Endothelial cell of umbilical vein (primary cell): ENCODE data around the gene NUTM2A. TPM values are rescaled to one million over a fixed set of nuclear protein-coding genes. Genes with fewer than 3 reads are reported as not detected.
"Not testable (repeated sequence)": the region's sequence is repeated elsewhere in the genome, so short reads cannot be mapped to it uniquely, and the experiment has no call there.

Source experiments
- BruUV-seq: library from RNA; stranded (reverse); fragments of 400-500 nt; replicated peaks from 2 replicates; lab custom pipeline; 2021; lab: Mats Ljungman, UMichigan
- CTCF ChIA-PET: fragments of 300-600, 350-600 bp; sonication (Branson Sonifier 250); formaldehyde crosslinking; loops from one replicate; lab custom pipeline; 2021; ENCODE audit warnings: antibody characterized with exemption, inconsistent platforms; lab: Charles Lee
- POLR2A ChIA-PET: fragments of 300-600, 350-600 bp; sonication (Branson Sonifier 250); formaldehyde crosslinking; loops from one replicate; lab custom pipeline; 2021; ENCODE audit warnings: antibody characterized with exemption, inconsistent platforms; lab: Charles Lee
- DNase-seq: peaks from one replicate; pipeline ENCODE4 v3.0.0-alpha.2; 2011; ENCODE audit warnings: low read depth, low spot score
- FAIRE-seq: peaks from 2 replicates; lab custom pipeline; 2011; peaks lifted over from hg19 to GRCh38; lab: Jason Lieb, UNC
- H2AFZ ChIP-seq: 2 replicates; pipeline ENCODE4 v1.6.0; 2012; ENCODE audit warnings: low read depth, low read length, control low read depth, inconsistent platforms
- H3K27ac ChIP-seq: 2 replicates; pipeline ENCODE4 v1.5.1; 2011; ENCODE audit warnings: low read depth, mild to moderate bottlenecking, control low read depth, low read length, moderate library complexity; ENCODE audit not compliant: insufficient read depth
- H3K27me3 ChIP-seq, 2 experiments: 2 replicates each; pipeline versions ENCODE4 v1.6.0 to v1.6.1; 2011; ENCODE audit warnings: low read length in 2 of 2, mixed read lengths in 1 of 2; ENCODE audit not compliant: control insufficient read depth in 2 of 2, insufficient read depth in 2 of 2
- H3K36me3 ChIP-seq, 2 experiments: 2 replicates in 1 of 2; 3 replicates in 1 of 2; pipeline ENCODE4 v1.5.1; 2011; ENCODE audit warnings: low read length in 2 of 2, mild to moderate bottlenecking in 1 of 2, moderate library complexity in 1 of 2; ENCODE audit not compliant: control insufficient read depth in 2 of 2, insufficient read depth in 2 of 2; ENCODE audit errors: extremely low read depth in 1 of 2
- H3K4me1 ChIP-seq: 3 replicates; pipeline ENCODE4 v1.5.1; 2011; ENCODE audit warnings: mild to moderate bottlenecking, low read length; ENCODE audit not compliant: control insufficient read depth, insufficient read depth; ENCODE audit errors: extremely low read depth
- H3K4me2 ChIP-seq: 2 replicates; pipeline ENCODE4 v1.6.1; 2011; ENCODE audit warnings: low read length, control low read depth, mixed read lengths; ENCODE audit not compliant: insufficient read depth
- H3K4me3 ChIP-seq, 3 experiments: fragments of 200-600 bp in 1 of 3; sonication (generic), shearing (Covaris generic) in 1 of 3; replicated peaks in 1 of 3; 2 replicates each; pipeline ENCODE4 v1.5.1; 2011 to 2016; ENCODE audit warnings: control low read depth in 3 of 3, low read length in 3 of 3, mild to moderate bottlenecking in 2 of 3, inconsistent platforms in 1 of 3, low read depth in 1 of 3, moderate library complexity in 1 of 3; ENCODE audit not compliant: insufficient read depth in 1 of 3
- H3K79me2 ChIP-seq: 2 replicates; pipeline ENCODE4 v1.6.0; 2012; ENCODE audit warnings: low read length, inconsistent platforms; ENCODE audit not compliant: control insufficient read depth, insufficient read depth
- H3K9ac ChIP-seq: replicated peaks from 2 replicates; pipeline ENCODE3; 2011; ENCODE audit warnings: low read length, control low read depth; ENCODE audit not compliant: insufficient read depth; ENCODE audit errors: extremely low read depth
- H3K9me1 ChIP-seq: replicated peaks from 3 replicates; pipeline ENCODE4 v1.6.0; 2011; ENCODE audit warnings: mild to moderate bottlenecking, low read length; ENCODE audit not compliant: control insufficient read depth, insufficient read depth; ENCODE audit errors: extremely low read depth
- H3K9me3 ChIP-seq: replicated peaks from 2 replicates; pipeline ENCODE4 v1.5.1; 2012; ENCODE audit warnings: low read length, inconsistent platforms; ENCODE audit not compliant: control insufficient read depth, insufficient read depth
- H4K20me1 ChIP-seq: replicated peaks from 2 replicates; pipeline ENCODE3; 2011; ENCODE audit warnings: mild to moderate bottlenecking, low read length; ENCODE audit not compliant: control insufficient read depth, insufficient read depth; ENCODE audit errors: extremely low read depth
- dilution Hi-C: fragments of 300-500 bp; cut with MboI; formaldehyde crosslinking; loops from one replicate; pipeline ENCODE4 v1.15.0; 2019; ENCODE audit warnings: low sequenced_read_pairs; ENCODE audit not compliant: extremely low pct_ligation_motif_present
- intact Hi-C: fragments of 100-400 bp; cut with micrococcal nuclease; formaldehyde crosslinking; loops from one replicate; pipeline ENCODE4 v1.10.0; 2022
- polyA plus RNA-seq, 4 experiments: library from polyadenylated mRNA; depleted of rRNA in 3 of 4; stranded (reverse) in 3 of 4; unstranded in 1 of 4; fragments of >200 nt; gene quantifications; 2 replicates each; pipeline versions ENCODE4 v1.2.1 to v1.2.3, GENCODE V29; 2011 to 2012; ENCODE audit warnings: missing spikeins in 1 of 4
- total RNA-seq: library from RNA; stranded (reverse); gene quantifications from 2 replicates; pipeline ENCODE4 v1.2.3, GENCODE V29; 2021

Gene NUTM2A
- total and polyA plus RNA-seq, 2 donors (not counting 3 experiments of a cell fraction or from before 2014, with no cell fraction given): 0.36 to 0.73 TPM

DNA sequence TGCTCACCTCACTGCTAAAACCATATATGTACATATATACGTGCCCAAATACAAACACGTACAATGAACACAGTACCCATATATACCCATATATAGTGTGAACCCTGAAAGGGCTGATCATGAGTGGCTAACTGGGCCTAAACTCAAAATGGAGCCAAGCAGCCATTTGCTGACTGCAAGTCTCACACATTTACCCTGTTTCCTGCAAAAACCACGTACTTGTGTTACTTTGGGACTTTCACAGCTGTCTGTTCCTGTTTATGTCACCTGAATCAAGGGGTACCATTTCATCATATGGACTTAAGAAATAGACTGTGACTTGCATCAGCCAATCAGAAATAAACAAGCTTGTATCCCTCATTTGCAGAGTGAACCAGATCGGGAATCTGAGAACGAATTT lies 5.9 kb upstream of the NUTM2A start:
- dilution Hi-C loops, H2AFZ ChIP-seq, H4K20me1 ChIP-seq, H3K36me3 ChIP-seq, BruUV-seq, DNase-seq, H3K9ac ChIP-seq, POLR2A ChIA-PET, H3K4me3 ChIP-seq, FAIRE-seq, H3K27me3 ChIP-seq, H3K9me1 ChIP-seq, H3K27ac ChIP-seq, H3K4me2 ChIP-seq, CTCF ChIA-PET, H3K79me2 ChIP-seq, H3K4me1 ChIP-seq, H3K9me3 ChIP-seq: not testable (repeated sequence)
- intact Hi-C loops: loop anchor here (10.0 kb wide), 1 partner anchor 285 kb away; the partner anchor contains the start of gene MINPP1

DNA sequence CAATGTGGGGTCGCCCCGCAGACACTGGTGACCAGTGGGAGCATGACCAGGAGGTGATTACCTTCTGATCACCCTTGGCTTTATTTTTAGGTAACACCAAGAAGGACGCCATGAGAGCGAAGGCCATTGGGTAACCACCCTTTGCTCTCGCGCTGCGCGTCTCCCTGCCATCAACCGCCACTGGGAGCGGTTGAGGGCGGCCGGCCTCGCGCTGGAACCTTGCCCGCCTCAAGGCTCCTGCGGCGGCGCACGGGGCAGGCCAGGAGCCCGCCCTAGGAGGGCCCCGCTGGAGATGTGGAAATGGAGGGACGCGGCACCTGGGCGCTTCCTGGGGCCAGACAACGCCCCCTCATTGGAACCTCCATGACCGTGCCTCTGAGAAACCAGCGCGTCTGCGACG lies 2.5 kb upstream of the NUTM2A start:
- H3K4me2 ChIP-seq, H3K36me3 ChIP-seq, POLR2A ChIA-PET, FAIRE-seq, H3K4me1 ChIP-seq, H3K4me3 ChIP-seq, BruUV-seq, H3K9me3 ChIP-seq, CTCF ChIA-PET, H3K27ac ChIP-seq, DNase-seq, H3K9me1 ChIP-seq, H3K79me2 ChIP-seq, H2AFZ ChIP-seq, dilution Hi-C loops, H4K20me1 ChIP-seq, H3K27me3 ChIP-seq, intact Hi-C loops, H3K9ac ChIP-seq: not testable (repeated sequence)

DNA sequence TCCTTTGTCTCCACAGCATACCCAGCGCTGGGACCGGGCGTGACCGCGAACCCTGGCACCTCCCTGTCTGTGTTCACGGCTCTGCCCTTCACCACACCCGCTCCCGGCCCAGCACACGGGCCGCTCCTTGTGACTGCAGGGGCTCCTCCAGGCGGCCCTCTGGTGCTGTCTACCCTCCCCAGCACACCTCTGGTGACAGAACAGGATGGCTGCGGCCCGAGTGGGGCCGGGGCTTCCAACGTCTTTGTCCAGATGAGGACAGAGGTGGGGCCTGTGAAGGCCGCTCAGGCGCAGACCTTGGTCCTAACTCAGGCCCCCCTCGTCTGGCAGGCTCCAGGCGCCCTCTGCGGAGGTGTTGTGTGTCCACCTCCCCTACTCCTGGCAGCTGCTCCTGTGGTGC lies 3.0 kb downstream of the NUTM2A start:
- H3K9me1 ChIP-seq, H4K20me1 ChIP-seq, H3K4me1 ChIP-seq, POLR2A ChIA-PET, intact Hi-C loops, FAIRE-seq, H3K79me2 ChIP-seq, H3K36me3 ChIP-seq, BruUV-seq, H3K9ac ChIP-seq, H3K4me3 ChIP-seq, dilution Hi-C loops, DNase-seq, H2AFZ ChIP-seq, H3K27ac ChIP-seq, H3K9me3 ChIP-seq, CTCF ChIA-PET, H3K4me2 ChIP-seq, H3K27me3 ChIP-seq: not testable (repeated sequence)

DNA sequence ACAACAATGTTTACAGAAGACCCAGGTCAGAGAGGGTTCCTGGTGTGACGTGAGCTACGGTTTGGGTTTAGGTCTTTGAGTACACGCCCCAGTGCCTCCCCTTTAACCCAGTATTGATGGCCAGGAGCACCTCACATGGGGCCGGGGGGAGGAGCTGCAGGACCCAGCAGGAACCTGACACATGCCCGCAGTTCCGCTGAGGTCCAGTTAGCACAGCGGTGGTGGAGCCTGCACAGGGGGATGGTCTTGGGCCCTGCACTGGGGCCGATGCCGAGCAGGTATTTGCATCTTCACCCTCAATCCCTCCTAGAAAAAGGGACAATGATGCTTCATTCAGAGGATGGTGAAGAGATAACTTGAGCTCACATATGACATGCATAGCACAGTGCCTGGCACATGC lies 4.0 kb downstream of the NUTM2A start:
- H3K79me2 ChIP-seq, H3K27ac ChIP-seq, H3K9me3 ChIP-seq, FAIRE-seq, H2AFZ ChIP-seq, H3K27me3 ChIP-seq, H3K9ac ChIP-seq, H3K36me3 ChIP-seq, H4K20me1 ChIP-seq, H3K4me1 ChIP-seq, CTCF ChIA-PET, BruUV-seq, intact Hi-C loops, H3K9me1 ChIP-seq, DNase-seq, POLR2A ChIA-PET, H3K4me2 ChIP-seq, dilution Hi-C loops, H3K4me3 ChIP-seq: not testable (repeated sequence)
